HepG2 (cell line): ENCODE results near the gene COL25A1. TPM values are rescaled to one million over a fixed set of nuclear protein-coding genes. Genes with fewer than 3 reads are reported as not detected.

ENCODE experiments used
- ATAC-seq: fragments of 200-7000 bp; cut with Tn5 transposase; 3 replicates; pipeline ENCODE4 v1.9.1; 2020; ENCODE audit warnings: mild to moderate bottlenecking, moderate library complexity
- BruUV-seq: library from RNA; stranded (reverse); fragments of 400-500 nt; replicated peaks from 2 replicates; lab custom pipeline; 2021; lab: Mats Ljungman, UMichigan
- CTCF ChIA-PET: fragments of 300-600 bp; formaldehyde crosslinking; extraction: SDS; loops from one replicate; lab custom pipeline; 2021; ENCODE audit warnings: low total read pairs, inconsistent platforms, low intra/inter-chr PET ratio; lab: Yijun Ruan, JAX
- POLR2A ChIA-PET: fragments of 350-600 bp; sonication (Branson Sonifier 250); formaldehyde crosslinking; loops from one replicate; lab custom pipeline; 2020; ENCODE audit warnings: antibody characterized with exemption, inconsistent platforms; lab: Yijun Ruan, JAX
- DNase-seq: peaks from one replicate; pipeline ENCODE4 v3.0.0-alpha.2; 2015; ENCODE audit warnings: low spot score
- FAIRE-seq: peaks from 3 replicates; lab custom pipeline; 2011; peaks lifted over from hg19 to GRCh38; lab: Jason Lieb, UNC
- H2AFZ ChIP-seq: one replicate; pipeline ENCODE4 v1.6.1; 2011; ENCODE audit warnings: low read length, inconsistent platforms
- H3K27ac ChIP-seq: fragments of 300-600 bp; 3 replicates; pipeline ENCODE4 v1.8.0; 2011; ENCODE audit warnings: mixed run types, mild to moderate bottlenecking, mixed read lengths, low read length, inconsistent platforms; ENCODE audit not compliant: insufficient read depth; ENCODE audit errors: extremely low read length
- H3K27me3 ChIP-seq, 2 experiments: fragments of 200-600 bp in 1 of 2; 2 replicates in 1 of 2; 3 replicates in 1 of 2; pipeline versions ENCODE4 v1.6.0 to v1.8.0; 2011; ENCODE audit warnings: low read length in 2 of 2, mild to moderate bottlenecking in 2 of 2, moderate library complexity in 2 of 2, inconsistent platforms in 1 of 2; ENCODE audit not compliant: insufficient read depth in 2 of 2, control insufficient read depth in 1 of 2
- H3K36me3 ChIP-seq, 2 experiments: fragments of 200-600 bp in 1 of 2; replicated peaks in 1 of 2; 2 replicates in 1 of 2; 3 replicates in 1 of 2; pipeline versions ENCODE4 v1.5.1 to v1.8.0; 2011; ENCODE audit warnings: low read length in 2 of 2, inconsistent platforms in 1 of 2; ENCODE audit not compliant: insufficient read depth in 2 of 2, control insufficient read depth in 1 of 2
- H3K4me1 ChIP-seq: 2 replicates; pipeline ENCODE4 v1.5.1; 2012; ENCODE audit warnings: low read length, inconsistent platforms; ENCODE audit not compliant: insufficient read depth
- H3K4me2 ChIP-seq: 2 replicates; pipeline ENCODE4 v1.6.0; 2011; ENCODE audit warnings: low read depth, low read length, inconsistent platforms
- H3K4me3 ChIP-seq, 3 experiments: fragments of 200-600 bp in 1 of 3; sonication (generic), shearing (Covaris generic) in 1 of 3; replicated peaks in 1 of 3; 2 replicates each; pipeline ENCODE4 v1.5.1; 2011 to 2016; ENCODE audit warnings: low read length in 3 of 3, inconsistent platforms in 2 of 3, low read depth in 2 of 3, mild to moderate bottlenecking in 2 of 3, control low read depth in 1 of 3, mixed read lengths in 1 of 3; ENCODE audit not compliant: insufficient read depth in 1 of 3
- H3K79me2 ChIP-seq: one replicate; pipeline ENCODE4 v1.6.1; 2011; ENCODE audit warnings: low read length, inconsistent platforms; ENCODE audit not compliant: insufficient read depth
- H3K9ac ChIP-seq: 2 replicates; pipeline ENCODE4 v1.6.0; 2011; ENCODE audit warnings: mild to moderate bottlenecking, low read depth, low read length, inconsistent platforms; ENCODE audit not compliant: insufficient read depth
- H3K9me3 ChIP-seq: 2 replicates; pipeline ENCODE4 v1.5.1; 2012; ENCODE audit warnings: mild to moderate bottlenecking, low read length
- H4K20me1 ChIP-seq: 2 replicates; pipeline ENCODE4 v1.6.0; 2011; ENCODE audit warnings: inconsistent platforms, mild to moderate bottlenecking, low read length, moderate library complexity; ENCODE audit not compliant: insufficient read depth
- GZF1 ChIP-seq: sonication (generic); formaldehyde crosslinking; IDR thresholded peaks from 2 replicates; pipeline ENCODE4 v1.5.1; 2020; ENCODE audit warnings: mild to moderate bottlenecking, missing genetic modification reagents
- HOXA5 ChIP-seq: sonication (generic); formaldehyde crosslinking; IDR thresholded peaks from 2 replicates; pipeline ENCODE4 v1.4.0; 2020; ENCODE audit warnings: missing genetic modification reagents
- ZFP36L1 ChIP-seq: sonication (generic); formaldehyde crosslinking; IDR thresholded peaks from 2 replicates; pipeline ENCODE4 v1.8.0; 2022; ENCODE audit warnings: mild to moderate bottlenecking, missing genetic modification reagents, moderate library complexity
- ZHX2 ChIP-seq, 2 experiments: sonication (generic) in 1 of 2; formaldehyde crosslinking in 1 of 2; IDR thresholded peaks; 2 replicates each; pipeline versions ENCODE4 v1.6.1 to v1.9.0; 2014 to 2022; ENCODE audit warnings: antibody characterized with exemption in 1 of 2, borderline replicate concordance in 1 of 2, inconsistent platforms in 1 of 2, low read depth in 1 of 2, missing genetic modification reagents in 1 of 2
- ZNF670 ChIP-seq: sonication (generic); formaldehyde crosslinking; IDR thresholded peaks from 2 replicates; pipeline ENCODE4 v1.8.0; 2022; ENCODE audit warnings: mild to moderate bottlenecking, missing genetic modification reagents, borderline replicate concordance
- ZZZ3 ChIP-seq: sonication (generic); formaldehyde crosslinking; IDR thresholded peaks from 2 replicates; pipeline ENCODE4 v1.4.0; 2020; ENCODE audit warnings: missing genetic modification reagents, mild to moderate bottlenecking, borderline replicate concordance
- WGBS: methylation state at CpG from one replicate; pipeline ENCODE4 v1.1.6; 2017; ENCODE audit warnings: low lambda C conversion rate; 5-methylcytosine and 5-hydroxymethylcytosine counted together
- in situ Hi-C: cut with HindIII; loops from 2 replicates; pipeline ENCODE4 v1.10.0; 2017; ENCODE audit warnings: low pct_unique_long_range_greater_than_20kb; ENCODE audit not compliant: extremely low pct_ligation_motif_present
- intact Hi-C: fragments of 100-400 bp; cut with micrococcal nuclease; formaldehyde crosslinking; loops from one replicate; pipeline ENCODE4 v1.10.0; 2022; ENCODE audit not compliant: unreplicated experiment
- polyA plus RNA-seq, 8 experiments: library from polyadenylated mRNA; depleted of rRNA in 3 of 8; stranded (reverse) in 7 of 8; unstranded in 1 of 8; fragments of >200 nt; fragmentation: Illumina TruSeq in 4 of 8; extraction: Trizol in 4 of 8; gene quantifications; 2 replicates each; pipeline versions ENCODE4 v1.2.1 to v1.2.3, GENCODE V29; 2011 to 2016; ENCODE audit warnings: low read depth in 4 of 8, missing spikeins in 1 of 8, mixed read lengths in 1 of 8; ENCODE audit not compliant: insufficient read depth in 1 of 8
- total RNA-seq, 5 experiments: library from RNA; depleted of rRNA; stranded (reverse); fragments of >200 nt; fragmentation: Illumina TruSeq; extraction: Trizol; gene quantifications; 2 replicates each; pipeline ENCODE4 v1.2.3, GENCODE V29; 2016; ENCODE audit warnings: low read depth in 1 of 5
- TF ChIP-seq, protein P1 (sequence below), 2 experiments: sonication (generic) in 1 of 2; formaldehyde crosslinking in 1 of 2; IDR thresholded peaks; 2 replicates each; pipeline versions ENCODE4 v1.4.0 to v1.6.1; 2016 to 2020; ENCODE audit warnings: borderline replicate concordance in 1 of 2, low read depth in 1 of 2, mild to moderate bottlenecking in 1 of 2, missing genetic modification reagents in 1 of 2

COL25A1 gene
- total and polyA plus RNA-seq, 2 of the 13 experiments (the other 11 are each of a cell fraction or from before 2014, with no cell fraction given), result not detected

- TF ChIP-seq ZZZ3 (CRISPR knock-in tag), result no peak
- TF ChIP-seq ZHX2 (IDR thresholded peaks at IDR 0.05; ENCODE audit: low read depth), result no peak
- TF ChIP-seq ZHX2 (CRISPR knock-in tag; IDR thresholded peaks at IDR 0.05; ENCODE audit: borderline replicate concordance), result no peak
- no peak for TF ChIP-seq ZFP36L1
- TF ChIP-seq ZNF670 (CRISPR knock-in tag), result no peak
- no peak for TF ChIP-seq HOXA5 (CRISPR knock-in tag)
Measured at GRCh38 chr4:109049926-109050325, 252.5 kb downstream of the COL25A1 start (continued).

DNA sequence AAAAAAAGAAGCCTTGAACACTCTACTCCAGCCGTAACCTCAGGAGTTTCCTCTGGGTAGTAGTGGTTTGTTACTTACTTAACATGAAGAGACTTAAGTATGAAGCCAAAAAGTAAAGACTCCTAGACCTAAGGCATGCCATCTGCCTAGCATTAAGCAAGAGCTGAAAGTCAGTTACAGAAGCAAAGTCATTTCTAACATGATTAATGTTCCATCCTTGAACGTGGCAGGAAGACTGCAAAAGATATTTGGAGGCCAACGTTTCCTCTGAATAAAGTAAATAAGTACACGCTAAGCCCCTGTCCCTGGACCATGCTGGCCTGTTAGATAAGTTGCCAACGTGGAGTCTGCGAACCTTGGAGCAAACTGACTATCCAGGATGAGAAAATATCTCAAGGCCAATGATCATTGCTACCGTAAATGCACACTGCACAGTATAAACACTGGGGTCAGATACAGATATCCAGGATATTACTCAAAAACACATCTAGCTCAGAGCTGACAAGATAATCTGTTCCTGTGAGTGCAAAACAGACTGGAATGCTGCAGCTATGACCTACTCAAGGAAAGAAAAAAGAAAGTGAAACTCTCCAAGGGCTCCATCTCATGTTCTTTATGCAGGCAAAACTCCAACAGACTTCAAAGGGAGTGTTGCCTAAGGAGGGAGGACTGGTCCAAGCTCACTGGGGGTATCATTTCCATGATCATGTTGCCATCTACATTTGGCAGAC, 255.8 kb downstream of the COL25A1 start:
- no peaks in the 10 kb centered on the region for H3K36me3 ChIP-seq
- H3K4me1 ChIP-seq, result no peaks in the 10 kb centered on the region
- DNase-seq, result peak; percentile 0
- H3K4me3 ChIP-seq, result no peak overlapping the region
- no peaks in the 10 kb centered on the region for H3K79me2 ChIP-seq
- no peaks in the 10 kb centered on the region for H4K20me1 ChIP-seq
- H3K27ac ChIP-seq, result no peak overlapping the region
- H3K9ac ChIP-seq, result no peak overlapping the region
- in situ Hi-C loops, result no loop called here
- BruUV-seq, result no TSS peak
- H3K4me2 ChIP-seq, result no peak overlapping the region; the same call in 1 of the 2 replicates
- POLR2A ChIA-PET, result no interaction called here
- H2AFZ ChIP-seq, result no peak overlapping the region
- WGBS, result 6% methylated on average over 7 of the region's 7 CpGs
- no peaks in the 10 kb centered on the region for H3K27me3 ChIP-seq
- H3K9me3 ChIP-seq, result no peaks in the 10 kb centered on the region
- peak; percentile 45; the same call in 1 of the 3 replicates for ATAC-seq
- FAIRE-seq, result no peak
- CTCF ChIA-PET, result no interaction called here
- intact Hi-C loops, result no loop called here
- TF ChIP-seq GZF1, result peak; percentile 87; the same call in 1 of the 2 replicates
- TF ChIP-seq, protein P1, sequence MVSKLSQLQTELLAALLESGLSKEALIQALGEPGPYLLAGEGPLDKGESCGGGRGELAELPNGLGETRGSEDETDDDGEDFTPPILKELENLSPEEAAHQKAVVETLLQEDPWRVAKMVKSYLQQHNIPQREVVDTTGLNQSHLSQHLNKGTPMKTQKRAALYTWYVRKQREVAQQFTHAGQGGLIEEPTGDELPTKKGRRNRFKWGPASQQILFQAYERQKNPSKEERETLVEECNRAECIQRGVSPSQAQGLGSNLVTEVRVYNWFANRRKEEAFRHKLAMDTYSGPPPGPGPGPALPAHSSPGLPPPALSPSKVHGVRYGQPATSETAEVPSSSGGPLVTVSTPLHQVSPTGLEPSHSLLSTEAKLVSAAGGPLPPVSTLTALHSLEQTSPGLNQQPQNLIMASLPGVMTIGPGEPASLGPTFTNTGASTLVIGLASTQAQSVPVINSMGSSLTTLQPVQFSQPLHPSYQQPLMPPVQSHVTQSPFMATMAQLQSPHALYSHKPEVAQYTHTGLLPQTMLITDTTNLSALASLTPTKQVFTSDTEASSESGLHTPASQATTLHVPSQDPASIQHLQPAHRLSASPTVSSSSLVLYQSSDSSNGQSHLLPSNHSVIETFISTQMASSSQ (IDR thresholded peaks at IDR 0.05; ENCODE audit: low read depth), result no peak
- TF ChIP-seq, protein P1 (CRISPR knock-in tag; IDR thresholded peaks at IDR 0.05; ENCODE audit: borderline replicate concordance), result no peak
